HUES6 (cell line): ENCODE measurements around the gene PRKG1.
"Not testable (repeated sequence)": the region's sequence is repeated elsewhere in the genome, so short reads cannot be mapped to it uniquely, and the experiment has no call there.

Source experiments
- H3K27ac ChIP-seq: 2 replicates; pipeline ENCODE4 v1.7.0; 2013; ENCODE audit warnings: low read depth, mild to moderate bottlenecking, low read length, inconsistent platforms
- H3K27me3 ChIP-seq: 2 replicates; pipeline ENCODE4 v1.6.1; 2013; ENCODE audit warnings: low read length; ENCODE audit not compliant: control insufficient read depth, insufficient read depth
- H3K36me3 ChIP-seq: 2 replicates; pipeline ENCODE4 v1.6.1; 2013; ENCODE audit warnings: low read length; ENCODE audit not compliant: control insufficient read depth, insufficient read depth
- H3K4me1 ChIP-seq: 2 replicates; pipeline ENCODE4 v1.6.1; 2013; ENCODE audit warnings: low read length; ENCODE audit not compliant: control insufficient read depth, insufficient read depth
- H3K4me3 ChIP-seq: 2 replicates; pipeline ENCODE4 v1.5.1; 2013; ENCODE audit warnings: low read depth, low read length
- H3K9ac ChIP-seq: one replicate; pipeline ENCODE4 v1.6.1; 2013; ENCODE audit warnings: mild to moderate bottlenecking, low read length
- H3K9me3 ChIP-seq: 2 replicates; pipeline ENCODE4 v1.6.1; 2013; ENCODE audit warnings: low read depth, low read length; ENCODE audit not compliant: control insufficient read depth, insufficient read depth

The PRKG1 gene

GRCh38 chr10:52232561-52233350 is 1158.5 kb downstream of the PRKG1 start:
- Histone ChIP-seq H3K27me3 (no peaks in the 10 kb centered on the region), H3K27ac (no peak overlapping the region), H3K4me1 (peaks cover 7% of the 10 kb centered on the region), H3K36me3 (no peaks in the 10 kb centered on the region), H3K9ac (no peak overlapping the region), H3K4me3 (peak overlapping the region; percentile 61), H3K9me3 (no peaks in the 10 kb centered on the region)

DNA sequence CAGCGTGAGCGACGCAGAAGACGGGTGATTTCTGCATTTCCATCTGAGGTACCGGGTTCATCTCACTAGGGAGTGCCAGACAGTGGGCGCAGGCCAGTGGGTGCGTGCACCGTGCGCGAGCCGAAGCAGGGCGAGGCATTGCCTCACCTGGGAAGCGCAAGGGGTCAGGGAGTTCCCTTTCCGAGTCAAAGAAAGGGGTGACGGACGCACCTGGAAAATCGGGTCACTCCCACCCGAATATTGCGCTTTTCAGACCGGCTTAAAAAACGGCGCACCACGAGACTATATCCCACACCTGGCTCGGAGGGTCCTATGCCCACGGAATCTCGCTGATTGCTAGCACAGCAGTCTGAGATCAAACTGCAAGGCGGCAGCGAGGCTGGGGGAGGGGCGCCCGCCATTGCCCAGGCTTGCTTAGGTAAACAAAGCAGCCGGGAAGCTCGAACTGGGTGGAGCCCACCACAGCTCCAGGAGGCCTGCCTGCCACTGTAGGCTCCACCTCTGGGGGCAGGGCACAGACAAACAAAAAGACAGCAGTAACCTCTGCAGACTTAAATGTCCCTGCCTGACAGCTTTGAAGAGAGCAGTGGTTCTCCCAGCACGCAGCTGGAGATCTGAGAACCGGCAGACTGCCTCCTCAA is 1159.2 kb downstream of the PRKG1 start:
- H3K9ac ChIP-seq, H3K4me1 ChIP-seq, H3K36me3 ChIP-seq, H3K27ac ChIP-seq, H3K9me3 ChIP-seq, H3K27me3 ChIP-seq: not testable (repeated sequence)
- H3K4me3 ChIP-seq, result peak overlapping the region; percentile 61

GRCh38 chr10:52239771-52240170 is 1165.5 kb downstream of the PRKG1 start:
- Histone ChIP-seq H3K9me3 (no peaks in the 10 kb centered on the region), H3K4me3 (no peak overlapping the region), H3K4me1 (no peaks in the 10 kb centered on the region), H3K36me3 (no peaks in the 10 kb centered on the region), H3K9ac (no peak overlapping the region), H3K27me3 (no peaks in the 10 kb centered on the region), H3K27ac (no peak overlapping the region)

GRCh38 chr10:52245547-52245946 is 1171.3 kb downstream of the PRKG1 start:
- H3K9me3 ChIP-seq, result no peaks in the 10 kb centered on the region
- H3K27me3 ChIP-seq, result no peaks in the 10 kb centered on the region
- no peak overlapping the region for H3K27ac ChIP-seq
- no peak overlapping the region for H3K9ac ChIP-seq
- no peaks in the 10 kb centered on the region for H3K4me1 ChIP-seq
- H3K4me3 ChIP-seq, result no peak overlapping the region
- no peaks in the 10 kb centered on the region for H3K36me3 ChIP-seq

GRCh38 chr10:52247929-52248328 is 1173.6 kb downstream of the PRKG1 start:
- H3K4me1 ChIP-seq, H3K27ac ChIP-seq, H3K4me3 ChIP-seq, H3K9me3 ChIP-seq, H3K27me3 ChIP-seq, H3K36me3 ChIP-seq, H3K9ac ChIP-seq: not testable (repeated sequence)

- Histone ChIP-seq H3K9ac (no peak overlapping the region), H3K27me3 (no peaks in the 10 kb centered on the region), H3K36me3 (no peaks in the 10 kb centered on the region), H3K4me3 (no peak overlapping the region), H3K9me3 (no peaks in the 10 kb centered on the region), H3K4me1 (no peaks in the 10 kb centered on the region), H3K27ac (no peak overlapping the region)
Measured at GRCh38 chr10:52248697-52249306, 1174.5 kb downstream of the PRKG1 start.

DNA sequence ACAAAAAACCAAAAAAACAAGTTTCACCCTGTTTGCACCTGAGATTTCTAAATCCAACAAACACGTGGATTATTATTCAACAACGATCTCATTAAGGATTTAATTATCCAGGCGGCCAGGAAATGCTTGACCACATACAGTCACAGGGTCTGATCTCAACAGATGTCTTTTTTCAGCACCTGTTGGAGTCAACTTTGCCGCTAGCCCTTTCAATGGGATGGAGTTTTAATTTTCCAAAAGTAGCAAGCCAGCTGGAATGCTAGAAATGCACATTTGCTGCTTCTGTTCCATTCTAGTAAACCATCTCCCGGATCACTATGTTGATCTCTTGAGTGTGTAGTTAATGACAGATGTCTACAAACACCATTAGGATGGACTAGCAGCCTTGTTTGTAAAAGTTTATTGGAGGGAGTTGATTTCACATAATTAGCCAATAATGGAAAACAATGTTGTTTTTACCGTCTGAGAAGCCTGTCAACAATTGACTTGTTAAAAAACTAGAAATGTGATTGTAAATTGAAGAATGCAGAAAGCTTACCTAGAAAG is 1175.6 kb downstream of the PRKG1 start:
- H3K9ac ChIP-seq, result no peak overlapping the region
- H3K27me3 ChIP-seq, result no peaks in the 10 kb centered on the region
- H3K36me3 ChIP-seq, result no peaks in the 10 kb centered on the region
- no peaks in the 10 kb centered on the region for H3K4me1 ChIP-seq
- no peak overlapping the region for H3K27ac ChIP-seq
- no peak overlapping the region for H3K4me3 ChIP-seq
- H3K9me3 ChIP-seq, result no peaks in the 10 kb centered on the region

DNA sequence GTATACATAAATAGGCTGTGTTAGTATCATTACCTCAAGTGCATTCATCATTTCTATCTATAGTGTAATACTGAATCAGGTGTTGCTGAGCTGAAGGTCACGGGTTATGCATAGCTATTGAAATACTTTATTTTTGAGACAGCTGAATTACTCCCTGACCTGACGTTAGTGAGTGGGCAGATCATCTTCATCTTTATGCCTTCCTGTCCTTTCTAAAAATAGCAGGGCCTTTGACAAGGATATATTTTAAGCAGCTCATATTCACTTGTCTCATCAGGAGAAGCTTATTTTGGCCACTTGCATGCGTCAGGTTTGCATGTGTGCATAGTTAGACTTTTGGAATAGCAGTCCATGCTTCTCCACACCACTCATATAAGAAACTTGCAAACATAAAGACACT is 1176.2 kb downstream of the PRKG1 start:
- Histone ChIP-seq H3K9ac (no peak overlapping the region), H3K4me1 (no peaks in the 10 kb centered on the region), H3K9me3 (no peaks in the 10 kb centered on the region), H3K36me3 (no peaks in the 10 kb centered on the region), H3K27me3 (no peaks in the 10 kb centered on the region), H3K4me3 (no peak overlapping the region), H3K27ac (no peak overlapping the region)

DNA sequence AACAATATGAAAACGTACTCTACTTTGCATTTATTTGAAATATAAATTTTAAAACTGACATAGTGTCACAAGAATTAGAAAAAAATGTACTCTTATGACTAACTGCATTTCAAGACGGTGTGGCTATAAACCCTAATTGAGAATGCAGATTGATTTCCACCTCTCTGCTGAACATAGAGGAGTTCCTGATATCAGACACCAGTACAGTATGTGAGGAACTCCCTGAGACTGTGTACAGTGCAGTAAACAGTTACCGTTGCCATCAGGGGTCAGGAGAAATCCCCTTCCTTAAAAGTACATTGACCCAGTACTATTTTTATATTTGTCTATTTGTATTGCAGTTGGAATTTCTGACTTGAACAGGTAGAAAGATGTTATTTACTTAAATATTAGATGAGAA is 1178.0 kb downstream of the PRKG1 start:
- no peak overlapping the region for H3K4me3 ChIP-seq
- H3K9me3 ChIP-seq, result no peaks in the 10 kb centered on the region
- H3K27ac ChIP-seq, result no peak overlapping the region
- no peaks in the 10 kb centered on the region for H3K27me3 ChIP-seq
- H3K36me3 ChIP-seq, result no peaks in the 10 kb centered on the region
- peaks cover 11% of the 10 kb centered on the region for H3K4me1 ChIP-seq
- no peak overlapping the region for H3K9ac ChIP-seq

DNA sequence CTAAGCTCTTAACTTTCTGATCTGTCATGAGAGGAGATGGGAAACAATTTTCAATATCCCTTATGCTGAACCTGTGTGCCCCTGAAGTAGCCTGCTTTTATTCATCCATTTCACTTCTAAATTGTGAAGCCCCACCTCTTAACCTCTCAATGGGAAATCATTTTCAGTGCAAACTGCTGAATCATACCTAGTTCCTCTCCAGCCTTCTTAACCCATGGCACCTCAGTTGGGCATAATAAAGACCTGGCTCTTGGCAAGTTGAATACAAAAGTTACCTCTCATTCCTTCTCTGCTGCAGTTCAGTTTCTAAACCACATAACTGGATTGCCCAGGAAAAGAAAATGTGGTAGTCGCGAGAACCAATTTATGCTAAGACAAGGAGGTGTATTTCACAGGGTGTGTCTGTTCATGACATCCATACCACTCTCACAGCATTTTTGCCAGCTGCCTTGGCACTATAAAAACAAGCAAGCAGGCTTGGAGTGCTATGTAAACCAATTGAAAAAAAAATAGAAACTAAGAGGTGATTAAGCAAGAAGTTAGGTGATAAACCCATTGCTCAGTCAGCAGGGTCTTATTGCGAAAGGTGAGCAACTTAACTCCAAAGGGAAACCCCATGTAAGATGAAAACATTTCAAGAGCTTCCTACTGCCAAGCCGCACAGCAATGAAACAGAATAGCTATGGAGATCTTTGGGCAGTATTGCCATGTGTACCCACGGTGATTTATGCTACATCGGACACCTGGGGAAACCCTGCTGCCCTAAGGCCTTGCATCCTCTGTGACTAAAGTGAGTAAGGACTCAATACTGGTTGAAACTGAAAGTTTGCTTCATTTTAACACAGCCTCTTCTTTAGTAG is 1182.8 kb downstream of the PRKG1 start:
- Histone ChIP-seq H3K27me3 (no peaks in the 10 kb centered on the region), H3K9me3 (no peaks in the 10 kb centered on the region), H3K4me3 (no peak overlapping the region), H3K4me1 (peaks cover 11% of the 10 kb centered on the region), H3K9ac (no peak overlapping the region), H3K36me3 (no peaks in the 10 kb centered on the region), H3K27ac (no peak overlapping the region)
